Tibial nerve (tissue), 4 donors: ENCODE results near the gene CELF1. TPM values are rescaled to one million over a fixed set of nuclear protein-coding genes. Genes with fewer than 3 reads are reported as not detected.

Experiments used
- DNase-seq, 2 donors: peaks; one replicate each; pipeline ENCODE4 v3.0.0-alpha.2; 2019; ENCODE audit warnings: low spot score in 2 of 2
- H3K27ac ChIP-seq, 4 donors: fragments of 200-600 bp; sonication (generic) in 3 of 4; one replicate each; pipeline ENCODE4 v1.5.1; 2017 to 2019; ENCODE audit warnings: mild to moderate bottlenecking in 1 of 4
- H3K27me3 ChIP-seq, 2 donors: fragments of 200-600 bp; sonication (generic) in 1 of 2; one replicate each; pipeline versions ENCODE4 v1.5.1 to v1.6.0; 2017 to 2019
- H3K36me3 ChIP-seq, 3 donors: fragments of 200-600 bp; sonication (generic); one replicate each; pipeline ENCODE4 v1.5.1; 2018 to 2019
- H3K4me1 ChIP-seq, 4 donors: fragments of 200-600 bp; sonication (generic) in 3 of 4; one replicate each; pipeline ENCODE4 v1.5.1; 2017 to 2019
- H3K4me3 ChIP-seq, 4 donors: fragments of 200-600 bp; sonication (generic) in 3 of 4; one replicate each; pipeline ENCODE4 v1.5.1; 2017 to 2019; ENCODE audit warnings: mild to moderate bottlenecking in 1 of 4, moderate library complexity in 1 of 4
- H3K9me3 ChIP-seq, 4 donors: fragments of 200-600 bp; sonication (generic) in 3 of 4; one replicate each; pipeline ENCODE4 v1.5.1; 2017 to 2019
- CTCF ChIP-seq, 5 experiments: fragments of 200-600 bp in 3 of 5; fragments of 450-650 bp in 2 of 5; sonication (generic) in 3 of 5; IDR thresholded peaks; one replicate each; pipeline ENCODE4 v1.5.1; 2016 to 2019; ENCODE audit warnings: antibody characterized with exemption in 5 of 5, mild to moderate bottlenecking in 3 of 5, moderate library complexity in 2 of 5
- EP300 ChIP-seq, 2 donors: sonication (generic); formaldehyde crosslinking; IDR thresholded peaks; one replicate each; pipeline ENCODE4 v1.6.1; 2017; ENCODE audit warnings: antibody characterized with exemption in 2 of 2, mild to moderate bottlenecking in 1 of 2
- POLR2A ChIP-seq, 2 donors: fragments of 450-650 bp; IDR thresholded peaks; one replicate each; pipeline ENCODE4 v1.6.1; 2017; ENCODE audit warnings: antibody characterized with exemption in 2 of 2, mild to moderate bottlenecking in 2 of 2, moderate library complexity in 2 of 2
- WGBS, 2 donors: methylation state at CpG; one replicate each; pipeline ENCODE4 v1.1.5; 2018; 5-methylcytosine and 5-hydroxymethylcytosine counted together
- total RNA-seq, 4 donors: library from RNA; depleted of rRNA; stranded (reverse); fragments of >200 nt; gene quantifications; one replicate each; pipeline ENCODE4 v1.1.0, GENCODE V29; 2016

Gene CELF1
- total RNA-seq, 4 donors from 2014 or later = 70.3 to 144 (median 127) TPM

- Histone ChIP-seq H3K9me3 (no peaks in the 10 kb centered on the region), H3K27me3 (peaks cover 0 to 28% of the 10 kb centered on the region in 2 donors), H3K4me1 (peaks cover 0 to 70% (median 7%) of the 10 kb centered on the region in 4 donors), H3K4me3 (peak overlapping the region; percentile 21 to 57 (median 36)), H3K36me3 (peaks cover 0 to 8% (median 0%) of the 10 kb centered on the region in 3 donors), H3K27ac (peak overlapping the region in 2 of 4 donors; percentile 70 to 77)
- TF ChIP-seq CTCF (IDR thresholded peaks at IDR 0.05) = no peak
- TF ChIP-seq POLR2A (IDR thresholded peaks at IDR 0.05) = no peak
- peak in 1 of 2 donors; percentile 21 for TF ChIP-seq EP300 (IDR thresholded peaks at IDR 0.05)
- WGBS, 2 donors = 35 to 50% methylated on average over 78 to 107 of the region's 122 CpGs
- no peak for DNase-seq
Observed at GRCh38 chr11:47589977-47590861, 37.3 kb upstream of the CELF1 start.

GRCh38 chr11:47589584-47589976 lies 36.6 kb upstream of the CELF1 start:
- WGBS, 2 donors = 20 to 33% methylated on average over 17 to 39 of the region's 51 CpGs

DNA sequence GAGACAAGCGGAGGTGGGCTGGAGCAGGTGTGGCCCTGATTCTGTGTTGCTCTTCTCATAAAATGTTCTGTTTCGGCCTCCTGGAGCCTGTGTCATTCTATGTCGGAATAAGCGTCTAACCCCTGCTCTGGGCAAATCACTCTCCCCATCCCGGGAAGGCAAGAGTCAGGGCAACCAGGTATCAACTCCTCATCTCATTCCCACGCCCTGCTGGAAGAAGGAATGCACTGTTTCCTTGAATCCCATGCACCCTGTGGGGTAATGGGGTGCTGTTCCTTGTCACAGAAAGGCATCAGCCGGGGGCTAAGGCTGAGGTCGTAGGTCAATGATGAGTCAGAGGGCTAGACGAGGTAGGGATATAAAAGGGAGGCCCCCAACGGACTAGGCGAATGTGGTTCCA lies 36.2 kb upstream of the CELF1 start:
- Histone ChIP-seq H3K9me3 (no peaks in the 10 kb centered on the region), H3K27me3 (peaks cover 0 to 17% of the 10 kb centered on the region in 2 donors), H3K36me3 (peaks cover 0 to 19% (median 0%) of the 10 kb centered on the region in 3 donors), H3K4me1 (peaks cover 0 to 62% (median 4%) of the 10 kb centered on the region in 4 donors), H3K4me3 (peak overlapping the region; percentile 21 to 57 (median 36)), H3K27ac (peak overlapping the region in 2 of 4 donors; percentile 70 to 77)
- 52 to 55% methylated on average over 9 to 11 of the region's 11 CpGs for WGBS, 2 donors
- DNase-seq = no peak
- TF ChIP-seq CTCF (IDR thresholded peaks at IDR 0.05) (no peak), EP300 (IDR thresholded peaks at IDR 0.05) (no peak), POLR2A (IDR thresholded peaks at IDR 0.05) (no peak)

More at GRCh38 chr11:47589584-47589976, 36.6 kb upstream of the CELF1 start:
- no peak for DNase-seq
- H3K27me3 ChIP-seq = peaks cover 0 to 22% of the 10 kb centered on the region in 2 donors
- H3K4me3 ChIP-seq = peak overlapping the region; percentile 21 to 57 (median 36)
- H3K27ac ChIP-seq = peak overlapping the region in 2 of 4 donors; percentile 70 to 77
- no peak for TF ChIP-seq POLR2A (IDR thresholded peaks at IDR 0.05)
- no peak for TF ChIP-seq EP300 (IDR thresholded peaks at IDR 0.05)
- TF ChIP-seq CTCF (IDR thresholded peaks at IDR 0.05) = no peak
- H3K9me3 ChIP-seq = no peaks in the 10 kb centered on the region
- peaks cover 0 to 15% (median 0%) of the 10 kb centered on the region in 3 donors for H3K36me3 ChIP-seq
- H3K4me1 ChIP-seq = peaks cover 0 to 67% (median 7%) of the 10 kb centered on the region in 4 donors

GRCh38 chr11:47587723-47588326 lies 34.9 kb upstream of the CELF1 start:
- peaks cover 0 to 5% of the 10 kb centered on the region in 2 donors for H3K27me3 ChIP-seq
- TF ChIP-seq EP300 (IDR thresholded peaks at IDR 0.05) (no peak), POLR2A (IDR thresholded peaks at IDR 0.05) (no peak), CTCF (IDR thresholded peaks at IDR 0.05) (no peak)
- H3K36me3 ChIP-seq = peaks cover 0 to 32% (median 9%) of the 10 kb centered on the region in 3 donors
- DNase-seq = peak; percentile 43 to 54
- peak overlapping the region in 2 of 4 donors; percentile 63 to 77 for H3K27ac ChIP-seq
- no peaks in the 10 kb centered on the region for H3K9me3 ChIP-seq
- peaks cover 0 to 49% (median 2%) of the 10 kb centered on the region in 4 donors for H3K4me1 ChIP-seq
- 49 to 60% methylated on average over 9 to 14 of the region's 14 CpGs for WGBS, 2 donors
- peak overlapping the region in 1 of 4 donors; percentile 28 for H3K4me3 ChIP-seq
